Measurements from ENCODE around the gene CAB39. TPM values are rescaled to one million over a fixed set of nuclear protein-coding genes. Genes with fewer than 3 reads are reported as not detected.
A peak's percentile ranks its signal among the peaks of the same experiment; 100 is the strongest.

Gene CAB39
- polyA plus RNA-seq, 3 donors: 33.1 to 53.8 (median 38.3) TPM

GRCh38 chr2:230864605-230865306 is 152.1 kb downstream of the CAB39 start, which contains the start of gene ITM2C:
ITM2C (plus strand) TSS chr2:230864942; CDS start chr2:230865026, 84 bp downstream.
- Histone ChIP-seq H3K4me2 (replicated peaks; ENCODE audit: extremely low read depth, low read length, poor library complexity, severe bottlenecking) (peak within 1 kb of the TSS; percentile 89), H3K4me1 (ENCODE audit: control insufficient read depth in 1 of 2, insufficient read depth in 2 of 2, low read length in 2 of 2) (peaks cover 31 to 38% of the 10 kb centered on the region in 2 donors), H3K9ac (ENCODE audit: insufficient read depth, low read length, poor library complexity, severe bottlenecking) (peak within 1 kb of the TSS; percentile 53), H4K20me1 (ENCODE audit: insufficient read depth, low read length) (no peaks in the 10 kb centered on the region), H3K4me3 (replicated peaks in 1 of 3; ENCODE audit: low read depth in 2 of 3, low read length in 3 of 3) (peak within 1 kb of the TSS; percentile 25 to 78 (median 40)), H3K9me3 (replicated peaks in 1 of 2; ENCODE audit: control insufficient read depth in 1 of 2, insufficient read depth in 1 of 2, low read length in 2 of 2) (no peaks in the 10 kb centered on the region), H3K79me2 (ENCODE audit: insufficient read depth, low read length) (no peaks in the 10 kb centered on the region), H3K27ac (ENCODE audit: low read depth in 1 of 2, low read length in 2 of 2) (no peak within 1 kb of the TSS), H3K36me3 (replicated peaks in 1 of 2; ENCODE audit: control insufficient read depth in 1 of 2, insufficient read depth in 2 of 2, low read length in 2 of 2) (no peaks in the 10 kb centered on the region), H3K27me3 (ENCODE audit: control insufficient read depth in 2 of 2, insufficient read depth in 2 of 2, low read length in 2 of 2) (peaks cover 3 to 30% of the 10 kb centered on the region in 2 donors), H2AFZ (ENCODE audit: insufficient read depth, low read depth, low read length, poor library complexity, severe bottlenecking) (peak within 1 kb of the TSS; percentile 91)
- peak; percentile 23 to 64 (median 45) for DNase-seq
- intact Hi-C loops (cut with micrococcal nuclease): no loop called here
- peaks cover 3 to 4% of the 10 kb centered on the region in 2 donors for H3K36me3 Mint-ChIP-seq
- peaks cover 44 to 58% (median 50%) of the 10 kb centered on the region in 3 donors for H3K27me3 Mint-ChIP-seq (ENCODE audit: low read depth in 3 of 3)
- peak within 1 kb of the TSS; percentile 82 to 99 for H3K4me3 Mint-ChIP-seq
- under 1% methylated on average over 60 of the region's 76 CpGs for WGBS (ENCODE audit: insufficient coverage)
- TF ChIP-seq CTCF (IDR thresholded peaks at IDR 0.05): peak; percentile 54
- H3K27ac Mint-ChIP-seq: peak within 1 kb of the TSS in 3 of 7 donors; percentile 68 to 79 (median 75)
- H3K4me1 Mint-ChIP-seq: peaks cover 43% of the 10 kb centered on the region
- peaks cover 0 to 11% (median 0%) of the 10 kb centered on the region in 7 donors for H3K9me3 Mint-ChIP-seq

GRCh38 chr2:230865307-230865765 is 152.7 kb downstream of the CAB39 start:
- WGBS (ENCODE audit: insufficient coverage): 0% methylated on average over 14 of the region's 24 CpGs
- peak overlapping the region; percentile 91 for H2AFZ ChIP-seq (ENCODE audit: insufficient read depth, low read depth, low read length, poor library complexity, severe bottlenecking)

More at GRCh38 chr2:230865307-230865765, 152.7 kb downstream of the CAB39 start:
- H3K9me3 Mint-ChIP-seq: peaks cover 0 to 11% (median 0%) of the 10 kb centered on the region in 7 donors
- Histone ChIP-seq H3K9me3 (replicated peaks in 1 of 2; ENCODE audit: control insufficient read depth in 1 of 2, insufficient read depth in 1 of 2, low read length in 2 of 2) (no peaks in the 10 kb centered on the region), H3K4me1 (ENCODE audit: control insufficient read depth in 1 of 2, insufficient read depth in 2 of 2, low read length in 2 of 2) (peaks cover 37 to 44% of the 10 kb centered on the region in 2 donors), H3K4me2 (replicated peaks; ENCODE audit: extremely low read depth, low read length, poor library complexity, severe bottlenecking) (peak overlapping the region; percentile 89), H4K20me1 (ENCODE audit: insufficient read depth, low read length) (no peaks in the 10 kb centered on the region), H3K27me3 (ENCODE audit: control insufficient read depth in 2 of 2, insufficient read depth in 2 of 2, low read length in 2 of 2) (peaks cover 3 to 30% of the 10 kb centered on the region in 2 donors), H3K9ac (ENCODE audit: insufficient read depth, low read length, poor library complexity, severe bottlenecking) (peak overlapping the region; percentile 53), H3K36me3 (replicated peaks in 1 of 2; ENCODE audit: control insufficient read depth in 1 of 2, insufficient read depth in 2 of 2, low read length in 2 of 2) (no peaks in the 10 kb centered on the region), H3K79me2 (ENCODE audit: insufficient read depth, low read length) (no peaks in the 10 kb centered on the region), H3K27ac (ENCODE audit: low read depth in 1 of 2, low read length in 2 of 2) (no peak overlapping the region), H3K4me3 (replicated peaks in 1 of 3; ENCODE audit: low read depth in 2 of 3, low read length in 3 of 3) (peak overlapping the region; percentile 25 to 78 (median 40))
- H3K4me1 Mint-ChIP-seq: peaks cover 49% of the 10 kb centered on the region
- peaks cover 3 to 4% of the 10 kb centered on the region in 2 donors for H3K36me3 Mint-ChIP-seq
- intact Hi-C loops (cut with micrococcal nuclease): no loop called here
- H3K27ac Mint-ChIP-seq: peak overlapping the region in 1 of 7 donors; percentile 75
- H3K27me3 Mint-ChIP-seq (ENCODE audit: low read depth in 3 of 3): peaks cover 44 to 62% (median 49%) of the 10 kb centered on the region in 3 donors
- TF ChIP-seq CTCF (IDR thresholded peaks at IDR 0.05): no peak
- DNase-seq: no peak
- peak overlapping the region; percentile 79 to 99 for H3K4me3 Mint-ChIP-seq
